GM12801 (cell line): ENCODE measurements around the gene CACNA1H.

Source experiments
- TF ChIP-seq, protein P1 (sequence below): IDR thresholded peaks from one replicate; pipeline ENCODE4 v1.5.1; 2011; ENCODE audit warnings: control low read depth; ENCODE audit not compliant: insufficient read length; ENCODE audit errors: extremely low read depth

Gene CACNA1H

DNA sequence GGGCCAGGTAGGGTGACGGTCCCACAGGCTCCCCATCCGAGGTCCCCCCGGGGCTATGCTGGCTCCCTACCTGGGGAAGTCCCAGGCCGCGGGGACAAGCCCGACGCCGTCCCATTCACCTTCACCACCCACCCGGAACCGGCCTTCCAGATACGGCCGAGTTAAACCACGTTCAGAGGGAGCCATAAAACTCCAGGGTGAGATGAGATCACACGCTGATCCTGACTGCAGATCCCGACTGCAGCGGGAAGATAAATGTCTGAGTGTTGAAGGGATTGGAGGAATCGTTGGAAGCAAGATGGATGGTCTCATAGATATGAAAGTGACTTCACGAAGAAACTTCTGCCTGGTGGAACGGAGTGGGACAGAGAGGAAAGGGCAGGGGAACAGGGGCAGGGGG, 43.3 kb upstream of the CACNA1H start:
- TF ChIP-seq, protein P1, sequence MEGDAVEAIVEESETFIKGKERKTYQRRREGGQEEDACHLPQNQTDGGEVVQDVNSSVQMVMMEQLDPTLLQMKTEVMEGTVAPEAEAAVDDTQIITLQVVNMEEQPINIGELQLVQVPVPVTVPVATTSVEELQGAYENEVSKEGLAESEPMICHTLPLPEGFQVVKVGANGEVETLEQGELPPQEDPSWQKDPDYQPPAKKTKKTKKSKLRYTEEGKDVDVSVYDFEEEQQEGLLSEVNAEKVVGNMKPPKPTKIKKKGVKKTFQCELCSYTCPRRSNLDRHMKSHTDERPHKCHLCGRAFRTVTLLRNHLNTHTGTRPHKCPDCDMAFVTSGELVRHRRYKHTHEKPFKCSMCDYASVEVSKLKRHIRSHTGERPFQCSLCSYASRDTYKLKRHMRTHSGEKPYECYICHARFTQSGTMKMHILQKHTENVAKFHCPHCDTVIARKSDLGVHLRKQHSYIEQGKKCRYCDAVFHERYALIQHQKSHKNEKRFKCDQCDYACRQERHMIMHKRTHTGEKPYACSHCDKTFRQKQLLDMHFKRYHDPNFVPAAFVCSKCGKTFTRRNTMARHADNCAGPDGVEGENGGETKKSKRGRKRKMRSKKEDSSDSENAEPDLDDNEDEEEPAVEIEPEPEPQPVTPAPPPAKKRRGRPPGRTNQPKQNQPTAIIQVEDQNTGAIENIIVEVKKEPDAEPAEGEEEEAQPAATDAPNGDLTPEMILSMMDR, result no peak

DNA sequence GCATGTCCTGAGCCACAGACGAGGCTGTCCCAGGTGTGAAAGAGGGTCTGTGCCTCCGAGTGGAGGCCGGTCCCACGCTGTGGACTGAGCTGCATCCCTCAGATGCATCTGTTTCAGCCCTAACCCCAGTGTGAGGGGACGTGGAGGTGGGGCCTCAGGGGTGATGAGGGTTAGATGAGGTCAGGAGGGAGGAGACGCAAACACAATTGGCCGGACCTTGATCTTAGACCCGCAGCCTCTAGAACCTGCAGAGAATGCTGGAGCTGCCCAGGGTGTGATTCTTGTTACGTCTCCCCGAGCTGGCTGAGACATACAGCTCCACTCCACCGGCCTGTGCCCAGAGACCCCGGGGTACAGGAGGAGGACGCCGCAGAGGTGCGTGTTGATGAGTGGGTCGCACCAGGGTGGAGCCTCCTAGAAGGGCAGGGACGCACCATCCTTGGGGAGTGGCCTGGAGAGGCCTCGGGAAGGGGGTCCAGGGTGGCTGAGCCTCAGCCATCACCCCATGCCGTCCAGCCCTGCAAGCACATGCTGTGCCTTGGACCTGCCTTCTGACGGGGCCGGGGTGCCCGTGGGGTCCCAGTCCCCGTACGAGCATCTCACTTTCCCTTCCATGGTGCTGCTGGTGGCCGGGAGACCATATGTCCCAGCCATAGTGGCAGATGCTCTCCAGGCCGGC, 40.3 kb upstream of the CACNA1H start:
- TF ChIP-seq, protein P1, result no peak

DNA sequence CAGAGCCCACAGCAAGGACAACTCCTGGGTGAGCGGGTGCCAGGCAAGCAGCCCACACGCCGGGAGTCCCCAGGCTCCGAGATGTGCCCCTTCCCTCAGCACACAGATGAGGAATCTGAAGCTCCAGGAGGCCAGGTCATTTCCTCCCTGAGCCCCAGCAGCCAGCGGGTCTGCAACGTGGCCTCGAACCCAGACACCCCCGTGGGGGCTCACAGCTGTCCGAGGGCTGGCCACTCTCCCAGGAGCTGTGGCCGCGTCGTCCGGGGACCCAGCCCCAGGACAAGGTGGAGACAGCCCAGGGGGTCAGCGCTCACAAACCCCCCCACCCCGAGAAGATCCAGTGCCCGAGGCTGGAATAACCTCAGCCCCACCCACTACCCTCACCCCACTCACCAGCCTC, 39.4 kb upstream of the CACNA1H start:
- TF ChIP-seq, protein P1, result no peak

DNA sequence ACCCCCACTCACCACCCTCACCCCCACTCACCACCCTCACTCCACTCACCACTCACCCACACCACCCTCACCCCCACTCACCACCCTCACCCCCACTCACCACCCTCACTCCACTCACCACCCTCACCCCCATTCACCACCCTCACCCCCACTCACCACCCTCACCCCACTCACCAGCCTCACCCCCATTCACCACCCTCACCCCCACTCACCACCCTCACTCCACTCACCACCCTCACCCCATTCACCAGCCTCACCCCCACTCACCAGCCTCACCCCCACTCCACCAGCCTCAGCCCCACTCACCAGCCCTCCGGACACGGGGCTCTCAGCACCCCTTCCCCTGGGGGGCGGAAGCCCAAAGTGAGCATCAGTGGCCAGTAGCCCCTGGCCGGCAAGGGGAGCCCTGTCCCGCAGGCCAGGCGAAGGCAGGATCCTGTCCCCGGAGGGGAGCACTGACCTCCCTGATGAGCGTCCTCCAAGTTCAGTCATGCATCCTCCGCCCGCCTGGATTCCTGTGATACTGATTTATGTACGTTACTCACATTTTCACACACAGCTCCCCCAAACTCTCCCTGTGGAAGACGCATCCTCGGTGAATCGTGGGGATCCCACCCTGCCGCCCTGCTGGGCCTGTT, 38.9 kb upstream of the CACNA1H start:
- TF ChIP-seq, protein P1, result no peak

DNA sequence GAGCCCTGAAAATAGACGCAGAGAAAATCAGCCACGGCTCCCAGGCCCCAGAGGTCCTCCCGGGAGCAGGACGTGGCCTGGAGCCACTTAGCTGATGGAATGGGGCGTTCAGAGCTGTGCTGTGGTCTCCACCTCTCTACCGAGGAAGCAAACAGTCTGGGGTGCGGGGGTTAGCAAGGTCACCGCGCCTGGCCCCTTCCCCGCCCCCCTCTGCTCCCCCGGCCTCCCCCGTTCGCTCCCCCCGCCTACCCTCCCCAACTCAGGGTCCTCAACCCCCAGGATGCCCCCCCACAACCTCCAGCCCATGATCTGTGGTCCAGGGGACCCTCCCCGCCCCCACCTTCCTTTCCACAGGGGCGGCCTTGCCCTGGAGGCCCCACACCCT, 36.2 kb upstream of the CACNA1H start:
- TF ChIP-seq, protein P1, result no peak

DNA sequence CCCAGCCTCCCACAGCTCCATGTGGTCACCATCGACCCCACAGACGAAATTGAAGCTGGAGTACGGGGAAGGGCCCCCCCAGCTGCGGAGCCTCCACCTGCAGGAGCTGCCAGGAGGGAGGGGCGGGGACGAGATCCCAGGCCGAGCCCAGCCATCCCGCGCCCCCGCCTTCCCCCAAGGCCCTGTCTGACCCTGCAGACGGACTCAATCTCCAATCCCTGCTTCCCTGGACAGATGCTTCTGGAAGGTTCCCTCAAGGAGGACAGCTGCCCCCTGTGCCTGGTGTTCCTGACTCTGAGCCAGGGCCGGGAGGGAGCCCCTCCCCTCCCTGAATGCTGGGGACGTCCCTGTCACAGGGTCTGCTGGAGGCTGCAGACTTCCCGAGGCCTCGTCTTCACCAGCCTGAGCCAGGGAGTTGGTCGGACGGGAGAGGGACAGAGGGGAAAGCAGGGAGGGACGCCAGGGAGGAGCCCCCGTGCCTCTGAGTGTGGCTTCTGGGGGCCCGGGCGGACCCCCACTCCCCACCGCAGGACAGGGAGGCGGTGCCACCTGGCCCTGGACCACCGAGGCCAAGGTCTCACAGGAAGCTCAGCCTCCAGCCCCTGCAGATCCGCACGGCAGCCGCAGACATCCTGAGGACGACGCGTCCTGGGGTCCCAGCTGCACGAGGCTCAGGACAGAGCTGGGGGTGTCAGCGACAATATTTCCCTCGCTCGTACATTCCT, 35.6 kb upstream of the CACNA1H start:
- TF ChIP-seq, protein P1, result no peak

DNA sequence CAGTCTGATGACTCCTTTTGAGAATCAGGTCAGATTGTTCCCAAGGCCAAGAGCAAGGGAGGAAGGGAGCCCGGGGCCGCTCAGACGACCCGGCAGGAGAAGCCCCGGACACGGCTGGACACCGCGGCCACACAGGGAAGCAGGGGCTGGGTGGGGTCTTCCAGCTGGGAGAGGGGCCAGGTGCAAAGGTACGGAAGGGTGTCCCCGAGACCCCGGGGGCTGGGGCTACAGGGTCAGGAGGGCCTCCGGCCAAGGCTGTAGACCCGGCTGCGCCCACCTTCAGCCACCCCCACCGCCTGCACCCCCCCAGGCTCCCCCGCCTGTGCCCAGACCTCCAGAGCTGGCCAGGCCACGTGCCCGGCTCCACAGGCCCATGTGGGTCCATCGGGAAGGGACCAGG, 35.0 kb upstream of the CACNA1H start:
- TF ChIP-seq, protein P1, result no peak
